MM.1S (cell line): ENCODE data around the gene RANBP9.

Experiments
- CTCF ChIP-seq: fragments of 300-600 bp; sonication (generic); IDR thresholded peaks from 2 replicates; pipeline ENCODE4 v1.5.1; 2016; ENCODE audit warnings: antibody characterized with exemption, low read length, mixed read lengths
- EZH2 ChIP-seq: fragments of 300-600 bp; sonication (generic); optimal IDR thresholded peaks from 2 replicates; pipeline ENCODE3; 2017; ENCODE audit warnings: low read depth, mild to moderate bottlenecking, antibody characterized with exemption, low read length, mixed read lengths
- EZH2phosphoT487 ChIP-seq: fragments of 300-600 bp; sonication (generic); IDR thresholded peaks from 2 replicates; pipeline ENCODE4 v1.6.1; 2018; ENCODE audit warnings: antibody characterized with exemption, low read length

- TF ChIP-seq CTCF (no peak), EZH2 (no peak), EZH2phosphoT487 (no peak)
Observed at GRCh38 chr6:13684855-13685254, 26.8 kb downstream of the RANBP9 start.
